Coronary artery (tissue), 2 donors: ENCODE results near the gene C1QTNF12.

Experiments
- DNase-seq: peaks from one replicate; pipeline ENCODE4 v3.0.0-alpha.2; 2017; ENCODE audit warnings: low spot score
- H3K27ac ChIP-seq, 2 donors: fragments of 200-600 bp; sonication (generic); one replicate each; pipeline ENCODE4 v1.5.1; 2016 to 2019
- H3K4me3 ChIP-seq: fragments of 200-600 bp; sonication (generic); 2 replicates; pipeline ENCODE4 v1.5.1; 2016; ENCODE audit warnings: mild to moderate bottlenecking, moderate library complexity
- CTCF ChIP-seq: fragments of 200-600 bp; sonication (generic); IDR thresholded peaks from one replicate; pipeline ENCODE4 v1.5.1; 2019; ENCODE audit warnings: antibody characterized with exemption

The C1QTNF12 gene

GRCh38 chr1:1235016-1235744 lies 11.3 kb downstream of the C1QTNF12 start:
- H3K4me3 ChIP-seq, result no peak overlapping the region
- no peak for DNase-seq
- no peak overlapping the region for H3K27ac ChIP-seq
- no peak for TF ChIP-seq CTCF

GRCh38 chr1:1234180-1234808 lies 12.2 kb downstream of the C1QTNF12 start:
- no peak for TF ChIP-seq CTCF
- H3K4me3 ChIP-seq, result no peak overlapping the region
- no peak overlapping the region for H3K27ac ChIP-seq
- DNase-seq, result no peak

GRCh38 chr1:1233567-1233892 lies 13.0 kb downstream of the C1QTNF12 start:
- DNase-seq, result no peak
- no peak for TF ChIP-seq CTCF
- H3K4me3 ChIP-seq, result no peak overlapping the region
- H3K27ac ChIP-seq, result no peak overlapping the region

GRCh38 chr1:1232796-1233566 lies 13.5 kb downstream of the C1QTNF12 start:
- TF ChIP-seq CTCF, result no peak
- Histone ChIP-seq H3K4me3 (peak overlapping the region; percentile 90), H3K27ac (no peak overlapping the region)
- no peak for DNase-seq

- no peak for TF ChIP-seq CTCF
- Histone ChIP-seq H3K4me3 (peak within 1 kb of the TSS; percentile 90), H3K27ac (peak within 1 kb of the TSS; percentile 88 to 93)
- DNase-seq, result no peak
These were observed 14.2 kb downstream of the C1QTNF12 start, which contains the start of gene B3GALT6 for GRCh38 chr1:1232208-1232795. Gene B3GALT6 (plus strand): TSS chr1:1232237. CDS start chr1:1232279, 42 bp downstream.

GRCh38 chr1:1231400-1232207 lies 14.9 kb downstream of the C1QTNF12 start, which contains the start of gene SDF4:
Gene SDF4 (minus strand): TSS chr1:1232001. CDS start chr1:1228772, 3,229 bp downstream.
- TF ChIP-seq CTCF, result no peak
- peak within 1 kb of the TSS; percentile 90 for H3K4me3 ChIP-seq

More at GRCh38 chr1:1231400-1232207, 14.9 kb downstream of the C1QTNF12 start, which contains the start of gene SDF4:
- peak; percentile 97 for DNase-seq
- peak within 1 kb of the TSS; percentile 88 to 93 for H3K27ac ChIP-seq
